Activated CD8-positive, alpha-beta T cell treated with anti-CD3 and anti-CD28 coated beads for 36 hours (primary cell): ENCODE data around the gene NINL. TPM values are rescaled to one million over a fixed set of nuclear protein-coding genes. Genes with fewer than 3 reads are reported as not detected.

Experiments
- ATAC-seq: fragments of 200-7000 bp; cut with Tn5 transposase; one replicate; pipeline ENCODE4 v1.10.0; 2021; ENCODE audit warnings: mild to moderate bottlenecking, moderate library complexity
- CTCF ChIA-PET: fragments of 350-600 bp; sonication (Branson Sonifier 250); formaldehyde crosslinking; loops from one replicate; lab custom pipeline; 2021; ENCODE audit warnings: antibody characterized with exemption; lab: Charles Lee
- POLR2A ChIA-PET: fragments of 350-600 bp; sonication (Branson Sonifier 250); formaldehyde crosslinking; loops from one replicate; lab custom pipeline; 2021; ENCODE audit warnings: antibody characterized with exemption; lab: Charles Lee
- DNase-seq: peaks from one replicate; pipeline ENCODE4 v3.0.0-alpha.2; 2020
- H3K27ac Mint-ChIP-seq: one replicate; pipeline ENCODE4 v1.8.0; 2021; ENCODE audit warnings: mild to moderate bottlenecking, mixed read lengths
- H3K27me3 Mint-ChIP-seq: one replicate; pipeline ENCODE4 v1.8.0; 2021; ENCODE audit warnings: mixed read lengths
- H3K36me3 Mint-ChIP-seq: one replicate; pipeline ENCODE4 v1.8.0; 2021; ENCODE audit warnings: low read depth, mixed read lengths
- H3K4me1 Mint-ChIP-seq: one replicate; pipeline ENCODE4 v1.8.0; 2021; ENCODE audit warnings: low read depth, mixed read lengths
- H3K4me3 Mint-ChIP-seq: one replicate; pipeline ENCODE4 v1.8.0; 2021; ENCODE audit warnings: mild to moderate bottlenecking, moderate library complexity, mixed read lengths
- H3K9me3 Mint-ChIP-seq: one replicate; pipeline ENCODE4 v1.8.0; 2021; ENCODE audit warnings: mixed read lengths
- CTCF ChIP-seq: fragments of 200-600 bp; IDR thresholded peaks from one replicate; pipeline ENCODE4 v1.8.0; 2022; ENCODE audit warnings: antibody characterized with exemption, mild to moderate bottlenecking
- intact Hi-C: fragments of 100-400 bp; cut with micrococcal nuclease; formaldehyde crosslinking; loops from one replicate; pipeline ENCODE4 v1.10.0; 2022
- total RNA-seq, 2 experiments: library from RNA; stranded (reverse); gene quantifications; one replicate each; pipeline ENCODE4 v1.2.3, GENCODE V29; 2021

NINL gene
- total RNA-seq, 2 experiments from 2014 or later = 2.3 to 4.1 TPM

- no peak for TF ChIP-seq CTCF
- ATAC-seq (no peak), DNase-seq (no peak)
- Mint-ChIP-seq H3K9me3 (peaks cover 33% of the 10 kb centered on the region), H3K27me3 (no peaks in the 10 kb centered on the region), H3K4me3 (no peak overlapping the region), H3K36me3 (peaks cover 34% of the 10 kb centered on the region), H3K4me1 (no peaks in the 10 kb centered on the region), H3K27ac (no peak overlapping the region)
- ChIA-PET POLR2A (no interaction called here), CTCF (no interaction called here)
- intact Hi-C loops = no loop called here
Observed at GRCh38 chr20:25514195-25514594, 71.1 kb downstream of the NINL start.

GRCh38 chr20:25512709-25513108, 72.6 kb downstream of the NINL start:
- H3K27me3 Mint-ChIP-seq = no peaks in the 10 kb centered on the region
- intact Hi-C loops = no loop called here
- DNase-seq (no peak), ATAC-seq (no peak)
- no peak overlapping the region for H3K4me3 Mint-ChIP-seq
- no peak for TF ChIP-seq CTCF
- POLR2A ChIA-PET = no interaction called here
- peaks cover 34% of the 10 kb centered on the region for H3K36me3 Mint-ChIP-seq
- no peak overlapping the region for H3K27ac Mint-ChIP-seq
- CTCF ChIA-PET = no interaction called here
- H3K9me3 Mint-ChIP-seq = peaks cover 33% of the 10 kb centered on the region
- no peaks in the 10 kb centered on the region for H3K4me1 Mint-ChIP-seq

GRCh38 chr20:25511183-25511582, 74.1 kb downstream of the NINL start:
- peaks cover 28% of the 10 kb centered on the region for H3K36me3 Mint-ChIP-seq
- no peak overlapping the region for H3K4me3 Mint-ChIP-seq
- DNase-seq = no peak
- H3K9me3 Mint-ChIP-seq = peaks cover 31% of the 10 kb centered on the region
- no peak for TF ChIP-seq CTCF
- intact Hi-C loops = no loop called here
- ChIA-PET POLR2A (no interaction called here), CTCF (no interaction called here)
- no peak overlapping the region for H3K27ac Mint-ChIP-seq
- ATAC-seq = no peak
- H3K27me3 Mint-ChIP-seq = no peaks in the 10 kb centered on the region
- H3K4me1 Mint-ChIP-seq = no peaks in the 10 kb centered on the region

GRCh38 chr20:25510721-25511120, 74.6 kb downstream of the NINL start:
- no peaks in the 10 kb centered on the region for H3K4me1 Mint-ChIP-seq
- H3K27ac Mint-ChIP-seq = no peak overlapping the region
- CTCF ChIA-PET = no interaction called here
- POLR2A ChIA-PET = no interaction called here
- intact Hi-C loops = no loop called here
- H3K9me3 Mint-ChIP-seq = peaks cover 28% of the 10 kb centered on the region
- no peaks in the 10 kb centered on the region for H3K27me3 Mint-ChIP-seq
- no peak overlapping the region for H3K4me3 Mint-ChIP-seq
- DNase-seq (no peak), ATAC-seq (no peak)
- TF ChIP-seq CTCF = no peak
- H3K36me3 Mint-ChIP-seq = peaks cover 25% of the 10 kb centered on the region

GRCh38 chr20:25510202-25510601, 75.1 kb downstream of the NINL start:
- ChIA-PET POLR2A (no interaction called here), CTCF (no interaction called here)
- TF ChIP-seq CTCF = no peak
- Mint-ChIP-seq H3K4me3 (no peak overlapping the region), H3K27ac (no peak overlapping the region), H3K27me3 (no peaks in the 10 kb centered on the region), H3K36me3 (peaks cover 21% of the 10 kb centered on the region), H3K9me3 (peaks cover 25% of the 10 kb centered on the region), H3K4me1 (no peaks in the 10 kb centered on the region)
- intact Hi-C loops = no loop called here
- no peak for ATAC-seq
- DNase-seq = no peak
